Measurements from ENCODE around the gene RNF144A.

RNF144A gene

GRCh38 chr2:7029291-7030059 lies 112.3 kb downstream of the RNF144A start:
- Histone ChIP-seq H3K27ac (ENCODE audit: low read depth, low read length) (no peak overlapping the region), H3K9ac (ENCODE audit: low read length) (no peak overlapping the region), H3K4me3 (ENCODE audit: low read length) (no peak overlapping the region), H3K36me3 (ENCODE audit: control insufficient read depth, insufficient read depth, low read length) (peaks cover 7% of the 10 kb centered on the region), H3K4me1 (ENCODE audit: control insufficient read depth, insufficient read depth, low read length) (peaks cover 5% of the 10 kb centered on the region), H3K27me3 (ENCODE audit: control insufficient read depth, insufficient read depth, low read length) (no peaks in the 10 kb centered on the region)

GRCh38 chr2:7030810-7031209 lies 113.6 kb downstream of the RNF144A start:
- Histone ChIP-seq H3K27ac (ENCODE audit: low read depth, low read length) (no peak overlapping the region), H3K27me3 (ENCODE audit: control insufficient read depth, insufficient read depth, low read length) (no peaks in the 10 kb centered on the region), H3K9ac (ENCODE audit: low read length) (no peak overlapping the region), H3K4me3 (ENCODE audit: low read length) (no peak overlapping the region), H3K36me3 (ENCODE audit: control insufficient read depth, insufficient read depth, low read length) (peaks cover 7% of the 10 kb centered on the region), H3K4me1 (ENCODE audit: control insufficient read depth, insufficient read depth, low read length) (peaks cover 4% of the 10 kb centered on the region)

- peaks cover 7% of the 10 kb centered on the region for H3K36me3 ChIP-seq (ENCODE audit: control insufficient read depth, insufficient read depth, low read length)
- no peaks in the 10 kb centered on the region for H3K27me3 ChIP-seq (ENCODE audit: control insufficient read depth, insufficient read depth, low read length)
- H3K4me1 ChIP-seq (ENCODE audit: control insufficient read depth, insufficient read depth, low read length): no peaks in the 10 kb centered on the region
- H3K4me3 ChIP-seq (ENCODE audit: low read length): no peak overlapping the region
- H3K9ac ChIP-seq (ENCODE audit: low read length): no peak overlapping the region
- H3K27ac ChIP-seq (ENCODE audit: low read depth, low read length): no peak overlapping the region
These were observed 114.5 kb downstream of the RNF144A start for GRCh38 chr2:7031547-7032245.

- H3K36me3 ChIP-seq (ENCODE audit: control insufficient read depth, insufficient read depth, low read length): peaks cover 7% of the 10 kb centered on the region
These were observed 115.2 kb downstream of the RNF144A start for GRCh38 chr2:7032371-7032770.

GRCh38 chr2:7033136-7033960 lies 116.1 kb downstream of the RNF144A start:
- no peak overlapping the region for H3K9ac ChIP-seq (ENCODE audit: low read length)
- H3K27me3 ChIP-seq (ENCODE audit: control insufficient read depth, insufficient read depth, low read length): no peaks in the 10 kb centered on the region
- peaks cover 7% of the 10 kb centered on the region for H3K36me3 ChIP-seq (ENCODE audit: control insufficient read depth, insufficient read depth, low read length)
- H3K27ac ChIP-seq (ENCODE audit: low read depth, low read length): no peak overlapping the region
- H3K4me1 ChIP-seq (ENCODE audit: control insufficient read depth, insufficient read depth, low read length): no peaks in the 10 kb centered on the region
- no peak overlapping the region for H3K4me3 ChIP-seq (ENCODE audit: low read length)

More at GRCh38 chr2:7032371-7032770, 115.2 kb downstream of the RNF144A start:
- Histone ChIP-seq H3K4me1 (ENCODE audit: control insufficient read depth, insufficient read depth, low read length) (no peaks in the 10 kb centered on the region), H3K9ac (ENCODE audit: low read length) (no peak overlapping the region), H3K4me3 (ENCODE audit: low read length) (no peak overlapping the region), H3K27me3 (ENCODE audit: control insufficient read depth, insufficient read depth, low read length) (no peaks in the 10 kb centered on the region), H3K27ac (ENCODE audit: low read depth, low read length) (no peak overlapping the region)

GRCh38 chr2:7034303-7034702 lies 117.1 kb downstream of the RNF144A start:
- Histone ChIP-seq H3K9ac (ENCODE audit: low read length) (no peak overlapping the region), H3K27me3 (ENCODE audit: control insufficient read depth, insufficient read depth, low read length) (no peaks in the 10 kb centered on the region), H3K36me3 (ENCODE audit: control insufficient read depth, insufficient read depth, low read length) (peaks cover 7% of the 10 kb centered on the region), H3K4me3 (ENCODE audit: low read length) (no peak overlapping the region), H3K27ac (ENCODE audit: low read depth, low read length) (no peak overlapping the region), H3K4me1 (ENCODE audit: control insufficient read depth, insufficient read depth, low read length) (no peaks in the 10 kb centered on the region)

- no peak overlapping the region for H3K27ac ChIP-seq (ENCODE audit: low read depth, low read length)
- H3K9ac ChIP-seq (ENCODE audit: low read length): no peak overlapping the region
These were observed 118.7 kb downstream of the RNF144A start for GRCh38 chr2:7035884-7036283.

GRCh38 chr2:7037340-7038333 lies 120.4 kb downstream of the RNF144A start:
- H3K4me3 ChIP-seq (ENCODE audit: low read length): no peak overlapping the region
- H3K36me3 ChIP-seq (ENCODE audit: control insufficient read depth, insufficient read depth, low read length): peaks cover 7% of the 10 kb centered on the region
- no peak overlapping the region for H3K9ac ChIP-seq (ENCODE audit: low read length)
- H3K27ac ChIP-seq (ENCODE audit: low read depth, low read length): no peak overlapping the region
- no peaks in the 10 kb centered on the region for H3K4me1 ChIP-seq (ENCODE audit: control insufficient read depth, insufficient read depth, low read length)
- H3K27me3 ChIP-seq (ENCODE audit: control insufficient read depth, insufficient read depth, low read length): no peaks in the 10 kb centered on the region

More at GRCh38 chr2:7035884-7036283, 118.7 kb downstream of the RNF144A start:
- Histone ChIP-seq H3K36me3 (ENCODE audit: control insufficient read depth, insufficient read depth, low read length) (peaks cover 7% of the 10 kb centered on the region), H3K27me3 (ENCODE audit: control insufficient read depth, insufficient read depth, low read length) (no peaks in the 10 kb centered on the region), H3K4me3 (ENCODE audit: low read length) (no peak overlapping the region), H3K4me1 (ENCODE audit: control insufficient read depth, insufficient read depth, low read length) (no peaks in the 10 kb centered on the region)

- Histone ChIP-seq H3K9ac (ENCODE audit: low read length) (no peak overlapping the region), H3K27ac (ENCODE audit: low read depth, low read length) (no peak overlapping the region), H3K4me3 (ENCODE audit: low read length) (no peak overlapping the region), H3K27me3 (ENCODE audit: control insufficient read depth, insufficient read depth, low read length) (no peaks in the 10 kb centered on the region), H3K36me3 (ENCODE audit: control insufficient read depth, insufficient read depth, low read length) (peaks cover 3% of the 10 kb centered on the region), H3K4me1 (ENCODE audit: control insufficient read depth, insufficient read depth, low read length) (no peaks in the 10 kb centered on the region)
These were observed 123.3 kb downstream of the RNF144A start for GRCh38 chr2:7040547-7040946.

- Histone ChIP-seq H3K4me3 (ENCODE audit: low read length) (no peak overlapping the region), H3K27ac (ENCODE audit: low read depth, low read length) (no peak overlapping the region), H3K36me3 (ENCODE audit: control insufficient read depth, insufficient read depth, low read length) (peaks cover 4% of the 10 kb centered on the region), H3K4me1 (ENCODE audit: control insufficient read depth, insufficient read depth, low read length) (no peaks in the 10 kb centered on the region), H3K9ac (ENCODE audit: low read length) (no peak overlapping the region), H3K27me3 (ENCODE audit: control insufficient read depth, insufficient read depth, low read length) (no peaks in the 10 kb centered on the region)
These were observed 124.2 kb downstream of the RNF144A start for GRCh38 chr2:7041421-7041820.

GRCh38 chr2:7043690-7044089 lies 126.5 kb downstream of the RNF144A start:
- Histone ChIP-seq H3K27me3 (ENCODE audit: control insufficient read depth, insufficient read depth, low read length) (no peaks in the 10 kb centered on the region), H3K36me3 (ENCODE audit: control insufficient read depth, insufficient read depth, low read length) (peaks cover 4% of the 10 kb centered on the region)

More at GRCh38 chr2:7043690-7044089, 126.5 kb downstream of the RNF144A start:
- Histone ChIP-seq H3K27ac (ENCODE audit: low read depth, low read length) (no peak overlapping the region), H3K4me1 (ENCODE audit: control insufficient read depth, insufficient read depth, low read length) (no peaks in the 10 kb centered on the region), H3K4me3 (ENCODE audit: low read length) (no peak overlapping the region), H3K9ac (ENCODE audit: low read length) (no peak overlapping the region)

Data from rectal smooth muscle tissue (tissue), 1 donor.